ENCODE data around the gene HS1BP3. TPM values are rescaled to one million over a fixed set of nuclear protein-coding genes. Genes with fewer than 3 reads are reported as not detected.

HS1BP3 gene
- total RNA-seq, 1 donor from 2014 or later, result 33.6 TPM

- no peak for TF ChIP-seq CTCF (IDR thresholded peaks at IDR 0.05; ENCODE audit: unreplicated experiment)
- Mint-ChIP-seq H3K4me1 (ENCODE audit: unreplicated experiment) (peaks cover 4% of the 10 kb centered on the region), H3K27ac (ENCODE audit: unreplicated experiment) (no peak overlapping the region), H3K27me3 (ENCODE audit: unreplicated experiment) (peaks cover 15% of the 10 kb centered on the region), H3K9me3 (ENCODE audit: unreplicated experiment) (no peaks in the 10 kb centered on the region), H3K4me3 (ENCODE audit: unreplicated experiment) (peak overlapping the region; percentile 14), H3K36me3 (ENCODE audit: low read depth, unreplicated experiment) (peaks cover 47% of the 10 kb centered on the region)
- no peak for DNase-seq (ENCODE audit: low spot score)
Measured at GRCh38 chr2:20643826-20644225, 7.1 kb downstream of the HS1BP3 start.

- Mint-ChIP-seq H3K36me3 (ENCODE audit: low read depth, unreplicated experiment) (peaks cover 43% of the 10 kb centered on the region), H3K27ac (ENCODE audit: unreplicated experiment) (no peak overlapping the region), H3K4me3 (ENCODE audit: unreplicated experiment) (no peak overlapping the region), H3K4me1 (ENCODE audit: unreplicated experiment) (no peaks in the 10 kb centered on the region), H3K27me3 (ENCODE audit: unreplicated experiment) (peaks cover 9% of the 10 kb centered on the region), H3K9me3 (ENCODE audit: unreplicated experiment) (no peaks in the 10 kb centered on the region)
- no peak for TF ChIP-seq CTCF (IDR thresholded peaks at IDR 0.05; ENCODE audit: unreplicated experiment)
- no peak for DNase-seq (ENCODE audit: low spot score)
Measured at GRCh38 chr2:20643060-20643459, 7.8 kb downstream of the HS1BP3 start.

- Mint-ChIP-seq H3K4me1 (ENCODE audit: unreplicated experiment) (no peaks in the 10 kb centered on the region), H3K27me3 (ENCODE audit: unreplicated experiment) (peaks cover 9% of the 10 kb centered on the region), H3K36me3 (ENCODE audit: low read depth, unreplicated experiment) (peaks cover 41% of the 10 kb centered on the region), H3K9me3 (ENCODE audit: unreplicated experiment) (no peaks in the 10 kb centered on the region), H3K4me3 (ENCODE audit: unreplicated experiment) (peak overlapping the region; percentile 22), H3K27ac (ENCODE audit: unreplicated experiment) (no peak overlapping the region)
- TF ChIP-seq CTCF (IDR thresholded peaks at IDR 0.05; ENCODE audit: unreplicated experiment), result peak; percentile 95
- DNase-seq (ENCODE audit: low spot score), result peak; percentile 93
Measured at GRCh38 chr2:20642055-20642971, 8.6 kb downstream of the HS1BP3 start.

- Mint-ChIP-seq H3K36me3 (ENCODE audit: low read depth, unreplicated experiment) (peaks cover 41% of the 10 kb centered on the region), H3K4me1 (ENCODE audit: unreplicated experiment) (no peaks in the 10 kb centered on the region), H3K4me3 (ENCODE audit: unreplicated experiment) (peak overlapping the region; percentile 42), H3K27ac (ENCODE audit: unreplicated experiment) (no peak overlapping the region), H3K27me3 (ENCODE audit: unreplicated experiment) (peaks cover 9% of the 10 kb centered on the region), H3K9me3 (ENCODE audit: unreplicated experiment) (no peaks in the 10 kb centered on the region)
- no peak for TF ChIP-seq CTCF (IDR thresholded peaks at IDR 0.05; ENCODE audit: unreplicated experiment)
- DNase-seq (ENCODE audit: low spot score), result no peak
Measured at GRCh38 chr2:20641123-20641985, 9.5 kb downstream of the HS1BP3 start.

Measured in endothelial cell (in vitro differentiated cells).